ENCODE results near the gene ZNF844. TPM values are rescaled to one million over a fixed set of nuclear protein-coding genes. Genes with fewer than 3 reads are reported as not detected.

The ZNF844 gene
- total and polyA plus RNA-seq, 10 of the 15 experiments (the other 5 are each of a cell fraction or from before 2014, with no cell fraction given), result 0.16 to 1.1 (median 0.70) TPM

DNA sequence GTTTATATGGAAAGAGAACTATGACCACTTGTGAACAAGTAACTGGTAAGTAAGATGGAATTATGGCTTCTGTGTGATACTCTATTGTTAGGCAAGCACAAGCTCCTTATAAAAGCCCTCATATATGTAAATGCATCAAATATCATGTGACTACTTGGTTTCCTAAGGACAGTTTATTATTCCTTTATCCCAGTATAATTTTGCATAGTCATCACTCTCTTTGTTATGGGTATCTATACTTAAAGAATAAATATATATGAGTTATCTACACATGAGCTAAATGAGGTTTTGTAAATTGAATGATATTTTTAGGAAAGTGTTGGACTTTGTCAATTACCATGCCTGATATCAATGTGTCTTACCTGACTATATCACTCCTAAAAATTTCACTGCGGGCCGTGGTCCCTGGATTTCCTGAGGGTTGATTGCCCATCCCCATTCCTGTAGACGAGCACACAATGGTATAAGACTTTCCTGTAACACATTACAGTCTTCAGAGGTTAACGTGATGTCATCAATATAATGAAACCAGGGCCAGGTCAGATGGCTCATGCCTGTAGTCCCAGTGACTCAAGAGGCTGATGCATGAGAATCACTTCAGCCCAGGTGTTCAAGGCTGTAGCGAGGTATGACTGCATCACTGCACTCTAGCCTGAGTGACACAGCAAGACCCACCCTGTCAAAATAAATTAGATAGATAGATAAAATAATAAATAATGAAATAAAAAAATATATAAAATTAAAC is 20.7 kb downstream of the ZNF844 start:
- Histone ChIP-seq H2AFZ (ENCODE audit: control insufficient read depth, low read depth, low read length) (no peak overlapping the region), H3K27me3 (replicated peaks in 1 of 2; ENCODE audit: control insufficient read depth in 2 of 2, insufficient read depth in 2 of 2, low read length in 1 of 2) (no peaks in the 10 kb centered on the region), H3K79me2 (ENCODE audit: control insufficient read depth, insufficient read depth, low read length) (no peaks in the 10 kb centered on the region), H3K4me3 (no peak overlapping the region), H3K36me3 (ENCODE audit: control insufficient read depth in 2 of 2, insufficient read depth in 2 of 2, low read length in 1 of 2) (no peaks in the 10 kb centered on the region), H3K9me3 (replicated peaks; ENCODE audit: control insufficient read depth, insufficient read depth, low read length) (peaks cover 7% of the 10 kb centered on the region; the same call in 1 of the 3 replicates), H4K20me1 (ENCODE audit: control insufficient read depth, insufficient read depth) (no peaks in the 10 kb centered on the region), H3K27ac (ENCODE audit: control insufficient read depth, insufficient read depth) (no peak overlapping the region), H3K9ac (ENCODE audit: control insufficient read depth, insufficient read depth, low read length) (no peak overlapping the region), H3K4me1 (ENCODE audit: control insufficient read depth, insufficient read depth, low read length) (no peaks in the 10 kb centered on the region), H3K4me2 (ENCODE audit: control insufficient read depth, insufficient read depth) (no peak overlapping the region)
- TF ChIP-seq EP300 (IDR thresholded peaks at IDR 0.05; ENCODE audit: borderline replicate concordance in 1 of 2, control insufficient read depth in 1 of 2, low read depth in 2 of 2, low read length in 2 of 2) (no peak), RFX5 (IDR thresholded peaks at IDR 0.05; ENCODE audit: low read depth, low read length) (no peak)
- DNase-seq (ENCODE audit: low read depth, low spot score) (no peak), ATAC-seq (no peak), FAIRE-seq (no peak)
- WGBS (ENCODE audit: insufficient coverage, insufficient replicate concordance, low lambda C conversion rate, missing lambda C conversion rate), result 75% methylated on average over 5 of the region's 5 CpGs
- in situ Hi-C loops (cut with MboI) (no loop called here), intact Hi-C loops (cut with micrococcal nuclease; ENCODE audit: unreplicated experiment) (no loop called here)
- SMC1A ChIA-PET (ENCODE audit: uncharacterized antibody, unreplicated experiment), result no interaction called here
- POLR2A ChIA-PET, result interaction anchor here (1.1 kb wide), 1 partner anchor 319 kb away, joined by 3 read pairs; no protein-coding TSS in a partner anchor
- CTCF ChIA-PET, result interaction anchor here (0.6 to 2.9 kb wide), 4 partner anchors 25 to 56 kb away, joined by 3 to 9 read pairs (median 4); partner anchors contain the start of gene ZNF20
- BruUV-seq (replicated peaks), result no TSS peak
- RAD21 ChIA-PET (ENCODE audit: unreplicated experiment), result interaction anchor here (0.5 kb wide), 1 partner anchor 286 kb away, joined by 3 read pairs; no protein-coding TSS in a partner anchor

DNA sequence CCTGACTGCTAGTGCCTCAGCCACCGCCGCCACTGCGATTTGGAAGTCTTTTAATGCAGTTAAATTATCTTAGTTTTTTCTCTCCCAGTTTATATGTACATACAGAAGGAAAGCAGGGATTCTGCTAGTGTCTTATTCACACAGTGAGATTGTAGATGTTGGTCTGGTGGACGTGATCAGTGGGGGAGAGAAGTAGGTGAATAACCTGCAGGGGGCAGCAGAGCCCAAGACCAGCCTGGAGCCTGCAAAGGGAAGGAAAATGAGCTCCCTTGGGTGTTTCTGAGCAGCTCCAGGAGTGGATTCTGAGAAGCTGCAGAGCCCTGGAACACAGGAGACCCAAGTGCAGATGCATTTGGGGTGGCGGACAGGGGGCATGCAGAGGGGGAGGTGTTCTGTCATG is 26.3 kb downstream of the ZNF844 start:
- SMC1A ChIA-PET (ENCODE audit: uncharacterized antibody, unreplicated experiment), result interaction anchor here (0.6 to 2.6 kb wide), 8 partner anchors 12 to 166 kb away, joined by 3 to 20 read pairs (median 4); partner anchors contain the start of genes ZNF20 and ZNF700
- in situ Hi-C loops (cut with MboI) (no loop called here), intact Hi-C loops (cut with micrococcal nuclease; ENCODE audit: unreplicated experiment) (loop anchor here (2.0 kb wide), 1 partner anchor 50 kb away; the partner anchor contains the start of gene ZNF20)
- CTCF ChIA-PET, result interaction anchor here (0.6 to 4.1 kb wide), 22 partner anchors 10 to 472 kb away, joined by 3 to 33 read pairs (median 4); partner anchors contain the start of genes ZNF136, ZNF20 and ZNF700
- H3K9ac ChIP-seq (ENCODE audit: control insufficient read depth, insufficient read depth, low read length), result no peak overlapping the region
- H3K79me2 ChIP-seq (ENCODE audit: control insufficient read depth, insufficient read depth, low read length), result no peaks in the 10 kb centered on the region
- no peak overlapping the region for H3K4me2 ChIP-seq (ENCODE audit: control insufficient read depth, insufficient read depth)
- no peak overlapping the region for H3K27ac ChIP-seq (ENCODE audit: control insufficient read depth, insufficient read depth)
- BruUV-seq (replicated peaks), result no TSS peak
- no peaks in the 10 kb centered on the region for H3K27me3 ChIP-seq (replicated peaks in 1 of 2; ENCODE audit: control insufficient read depth in 2 of 2, insufficient read depth in 2 of 2, low read length in 1 of 2)
- RAD21 ChIA-PET (ENCODE audit: unreplicated experiment), result interaction anchor here (1.0 to 1.4 kb wide), 4 partner anchors 50 to 242 kb away, joined by 3 to 18 read pairs (median 5); partner anchors contain the start of genes ZNF20 and ZNF700
- WGBS (ENCODE audit: insufficient coverage, insufficient replicate concordance, low lambda C conversion rate, missing lambda C conversion rate), result 41% methylated on average over 5 of the region's 5 CpGs
- H3K36me3 ChIP-seq (ENCODE audit: control insufficient read depth in 2 of 2, insufficient read depth in 2 of 2, low read length in 1 of 2), result no peaks in the 10 kb centered on the region
- no peaks in the 10 kb centered on the region for H3K4me1 ChIP-seq (ENCODE audit: control insufficient read depth, insufficient read depth, low read length)
- no peak for FAIRE-seq
- no peak overlapping the region for H2AFZ ChIP-seq (ENCODE audit: control insufficient read depth, low read depth, low read length)
- ATAC-seq, result peak; percentile 52
- no peak overlapping the region for H3K4me3 ChIP-seq
- POLR2A ChIA-PET, result interaction anchor here (1.0 kb wide), 1 partner anchor 50 kb away, joined by 4 read pairs; the partner anchor contains the start of gene ZNF20
- H4K20me1 ChIP-seq (ENCODE audit: control insufficient read depth, insufficient read depth), result no peaks in the 10 kb centered on the region
- H3K9me3 ChIP-seq (replicated peaks; ENCODE audit: control insufficient read depth, insufficient read depth, low read length), result peaks cover 4% of the 10 kb centered on the region; the same call in 2 of the 3 replicates
- peak; percentile 11 for DNase-seq (ENCODE audit: low read depth, low spot score)
- TF ChIP-seq, protein P1, sequence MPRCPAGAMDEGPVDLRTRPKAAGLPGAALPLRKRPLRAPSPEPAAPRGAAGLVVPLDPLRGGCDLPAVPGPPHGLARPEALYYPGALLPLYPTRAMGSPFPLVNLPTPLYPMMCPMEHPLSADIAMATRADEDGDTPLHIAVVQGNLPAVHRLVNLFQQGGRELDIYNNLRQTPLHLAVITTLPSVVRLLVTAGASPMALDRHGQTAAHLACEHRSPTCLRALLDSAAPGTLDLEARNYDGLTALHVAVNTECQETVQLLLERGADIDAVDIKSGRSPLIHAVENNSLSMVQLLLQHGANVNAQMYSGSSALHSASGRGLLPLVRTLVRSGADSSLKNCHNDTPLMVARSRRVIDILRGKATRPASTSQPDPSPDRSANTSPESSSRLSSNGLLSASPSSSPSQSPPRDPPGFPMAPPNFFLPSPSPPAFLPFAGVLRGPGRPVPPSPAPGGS (IDR thresholded peaks at IDR 0.05; ENCODE audit: borderline replicate concordance, insufficient read depth, low read depth, low read length, poor library complexity, severe bottlenecking), result no peak
- TF ChIP-seq RAD21 (IDR thresholded peaks at IDR 0.05; ENCODE audit: insufficient read depth, low read depth, low read length) (peak; percentile 73), DPF2 (IDR thresholded peaks at IDR 0.05) (no peak), TCF3 (IDR thresholded peaks at IDR 0.05; ENCODE audit: borderline replicate concordance, insufficient read depth, low read depth, low read length) (no peak), ESRRA (IDR thresholded peaks at IDR 0.05; ENCODE audit: low read length) (no peak), RAD51 (IDR thresholded peaks at IDR 0.05) (no peak), SMC3 (IDR thresholded peaks at IDR 0.05; ENCODE audit: borderline replicate concordance, low read length) (peak; percentile 69)
- TF ChIP-seq, protein P2, sequence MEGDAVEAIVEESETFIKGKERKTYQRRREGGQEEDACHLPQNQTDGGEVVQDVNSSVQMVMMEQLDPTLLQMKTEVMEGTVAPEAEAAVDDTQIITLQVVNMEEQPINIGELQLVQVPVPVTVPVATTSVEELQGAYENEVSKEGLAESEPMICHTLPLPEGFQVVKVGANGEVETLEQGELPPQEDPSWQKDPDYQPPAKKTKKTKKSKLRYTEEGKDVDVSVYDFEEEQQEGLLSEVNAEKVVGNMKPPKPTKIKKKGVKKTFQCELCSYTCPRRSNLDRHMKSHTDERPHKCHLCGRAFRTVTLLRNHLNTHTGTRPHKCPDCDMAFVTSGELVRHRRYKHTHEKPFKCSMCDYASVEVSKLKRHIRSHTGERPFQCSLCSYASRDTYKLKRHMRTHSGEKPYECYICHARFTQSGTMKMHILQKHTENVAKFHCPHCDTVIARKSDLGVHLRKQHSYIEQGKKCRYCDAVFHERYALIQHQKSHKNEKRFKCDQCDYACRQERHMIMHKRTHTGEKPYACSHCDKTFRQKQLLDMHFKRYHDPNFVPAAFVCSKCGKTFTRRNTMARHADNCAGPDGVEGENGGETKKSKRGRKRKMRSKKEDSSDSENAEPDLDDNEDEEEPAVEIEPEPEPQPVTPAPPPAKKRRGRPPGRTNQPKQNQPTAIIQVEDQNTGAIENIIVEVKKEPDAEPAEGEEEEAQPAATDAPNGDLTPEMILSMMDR (IDR thresholded peaks at IDR 0.05 in 2 of 3, conservative IDR thresholded peaks at IDR 0.05 in 1 of 3; ENCODE audit: control insufficient read depth in 2 of 3, extremely low read depth in 1 of 3, insufficient read depth in 1 of 3, low read depth in 3 of 3, low read length in 3 of 3), result peak; percentile 49 to 60 (median 55)
- TF ChIP-seq, protein P3, sequence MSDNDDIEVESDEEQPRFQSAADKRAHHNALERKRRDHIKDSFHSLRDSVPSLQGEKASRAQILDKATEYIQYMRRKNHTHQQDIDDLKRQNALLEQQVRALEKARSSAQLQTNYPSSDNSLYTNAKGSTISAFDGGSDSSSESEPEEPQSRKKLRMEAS (IDR thresholded peaks at IDR 0.05; ENCODE audit: low read depth, low read length), result no peak
